Measurements from ENCODE around the gene CHKA.

The CHKA gene

DNA sequence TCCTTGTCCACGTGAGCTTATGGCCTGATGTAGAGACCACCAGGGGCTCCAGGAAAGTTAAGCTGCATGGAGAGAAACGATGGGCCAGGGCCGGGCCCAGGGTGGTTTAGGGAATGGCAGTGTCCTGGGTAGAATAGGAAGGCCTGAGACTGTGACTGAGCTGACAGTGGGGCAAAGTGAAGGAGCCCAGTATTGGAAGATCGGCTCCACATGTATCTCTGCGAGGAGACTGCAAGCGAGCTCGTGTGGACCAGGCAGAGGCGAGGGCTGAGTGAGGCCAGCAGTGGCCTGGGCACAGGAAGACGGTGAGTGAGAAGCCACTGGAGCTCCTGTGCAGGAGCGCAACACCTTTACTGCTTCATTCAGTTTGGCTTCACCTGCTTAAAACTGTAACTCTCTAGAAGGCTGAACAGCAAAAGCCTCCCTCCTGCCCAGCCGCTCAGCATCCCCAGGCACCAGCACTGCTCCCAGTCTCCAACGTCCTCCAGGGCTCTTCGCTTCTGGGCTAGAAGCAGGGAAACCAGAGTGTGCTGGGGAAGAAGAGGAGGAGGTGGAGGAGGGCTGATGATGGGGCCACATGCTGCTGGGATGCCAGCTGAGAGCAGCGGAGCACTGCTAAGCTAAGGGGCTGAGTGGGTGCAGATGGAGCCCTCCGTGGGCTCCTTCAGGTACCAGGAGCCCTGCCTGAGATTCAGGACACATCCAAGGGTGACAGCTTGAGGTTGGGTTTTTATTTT lies 68.9 kb downstream of the CHKA start:
- in situ Hi-C loops (cut with HindIII; ENCODE audit: low pct_ligation_motif_present, low pct_unique_long_range_greater_than_20kb, low sequenced_read_pairs), result no loop called here
- DNase-seq, result no peak

DNA sequence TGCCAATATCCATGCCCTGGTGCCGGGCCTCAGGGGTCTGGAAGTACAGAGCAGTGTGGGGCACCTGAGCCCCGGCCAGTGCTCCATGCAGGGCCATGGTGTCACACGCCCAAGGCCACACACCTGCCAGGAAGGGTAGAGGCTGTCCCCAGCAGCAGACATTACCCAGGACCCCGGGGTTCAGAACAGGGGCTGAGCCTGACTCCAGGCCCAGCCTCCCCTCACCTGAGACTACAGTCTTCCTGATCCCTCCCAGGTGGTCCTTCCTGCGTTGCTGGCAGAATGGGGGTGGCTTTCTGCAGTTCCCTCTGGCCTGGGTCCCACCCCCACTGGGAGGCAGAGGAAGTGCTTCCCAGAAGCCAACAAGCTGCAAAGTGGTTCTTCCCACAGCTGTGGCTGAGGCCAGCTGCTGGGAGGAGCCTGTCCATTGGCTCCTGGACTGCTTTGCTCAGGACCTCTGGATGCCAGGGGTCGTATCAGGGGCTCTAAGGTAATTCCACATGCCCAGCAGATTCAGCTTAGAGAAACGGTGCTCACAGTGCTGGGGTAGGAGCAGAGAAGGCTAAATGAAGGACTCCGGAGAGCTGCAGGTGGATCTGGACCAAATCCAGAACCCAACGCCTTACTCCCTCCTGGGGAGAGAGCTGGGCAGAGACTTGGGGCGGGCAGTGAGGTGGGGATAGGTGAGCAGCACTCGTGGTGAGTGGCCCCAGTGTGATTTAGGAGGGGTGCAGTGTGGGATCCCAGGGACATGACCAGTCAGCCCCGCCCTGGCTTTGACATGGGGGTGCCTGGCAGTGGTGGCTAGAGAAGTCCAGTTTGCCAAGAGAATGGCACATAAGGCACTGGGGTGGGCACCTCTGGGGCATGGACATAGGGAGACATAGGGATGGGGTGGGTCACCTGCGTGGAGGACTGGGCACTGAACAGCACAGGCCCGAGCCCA lies 69.7 kb downstream of the CHKA start:
- in situ Hi-C loops (cut with HindIII; ENCODE audit: low pct_ligation_motif_present, low pct_unique_long_range_greater_than_20kb, low sequenced_read_pairs), result no loop called here

DNA sequence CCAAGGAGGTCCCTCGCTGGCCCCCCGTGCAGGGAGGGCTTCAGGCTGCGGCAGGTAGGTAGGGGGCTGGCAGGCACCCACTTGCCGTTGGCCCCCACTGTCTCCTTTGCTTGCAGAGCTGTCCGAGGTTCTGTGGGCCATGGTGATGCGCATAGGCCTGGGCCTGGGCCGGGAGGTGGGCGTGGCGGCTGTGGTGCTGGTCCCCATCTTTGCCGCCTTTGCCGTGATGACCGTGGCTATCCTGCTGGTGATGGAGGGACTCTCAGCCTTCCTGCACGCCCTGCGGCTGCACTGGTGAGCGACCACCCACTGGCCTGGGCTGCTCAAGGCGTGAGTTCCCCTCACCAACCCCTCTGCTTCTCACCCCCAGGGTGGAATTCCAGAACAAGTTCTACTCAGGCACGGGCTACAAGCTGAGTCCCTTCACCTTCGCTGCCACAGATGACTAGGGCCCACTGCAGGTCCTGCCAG lies 70.8 kb downstream of the CHKA start:
- no peak for DNase-seq
- in situ Hi-C loops (cut with HindIII; ENCODE audit: low pct_ligation_motif_present, low pct_unique_long_range_greater_than_20kb, low sequenced_read_pairs), result no loop called here

More for the DNA sequence above, 69.7 kb downstream of the CHKA start:
- DNase-seq, result no peak

DNA sequence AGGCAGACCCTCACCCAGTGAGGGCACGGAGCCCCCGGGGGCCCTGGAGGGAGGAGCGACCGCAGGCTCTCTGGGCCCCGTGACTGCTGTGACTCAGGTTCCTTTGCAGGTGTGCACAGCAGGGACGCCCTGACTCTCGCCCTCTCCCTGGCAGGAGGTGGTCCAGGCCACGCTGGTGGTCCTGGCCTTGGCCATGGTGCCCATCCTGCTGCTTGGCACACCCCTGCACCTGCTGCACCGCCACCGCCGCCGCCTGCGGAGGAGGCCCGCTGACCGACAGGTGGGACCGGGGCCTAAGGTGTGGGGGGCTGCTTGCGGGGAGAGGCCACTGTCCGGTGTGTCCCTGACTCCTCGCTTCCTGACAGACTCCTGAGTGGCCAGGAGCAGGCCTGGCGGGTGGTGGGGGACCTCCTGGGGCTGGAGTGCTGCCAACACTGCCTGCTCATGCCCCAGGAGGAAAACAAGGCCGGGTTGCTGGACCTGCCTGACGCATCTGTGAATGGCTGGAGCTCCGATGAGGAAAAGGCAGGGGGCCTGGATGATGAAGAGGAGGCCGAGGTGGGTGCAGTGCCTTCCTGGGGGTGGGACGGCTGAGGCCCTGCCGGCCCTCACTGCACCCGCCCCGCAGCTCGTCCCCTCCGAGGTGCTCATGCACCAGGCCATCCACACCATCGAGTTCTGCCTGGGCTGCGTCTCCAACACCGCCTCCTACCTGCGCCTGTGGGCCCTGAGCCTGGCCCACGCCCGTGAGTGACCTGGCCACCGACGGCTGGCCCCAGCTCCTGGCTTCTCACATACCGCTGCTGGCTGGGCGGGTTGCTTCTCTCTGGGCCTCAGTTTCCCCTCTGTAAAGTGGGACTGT lies 71.4 kb downstream of the CHKA start:
- no peak for DNase-seq
- in situ Hi-C loops (cut with HindIII; ENCODE audit: low pct_ligation_motif_present, low pct_unique_long_range_greater_than_20kb, low sequenced_read_pairs), result no loop called here

DNA sequence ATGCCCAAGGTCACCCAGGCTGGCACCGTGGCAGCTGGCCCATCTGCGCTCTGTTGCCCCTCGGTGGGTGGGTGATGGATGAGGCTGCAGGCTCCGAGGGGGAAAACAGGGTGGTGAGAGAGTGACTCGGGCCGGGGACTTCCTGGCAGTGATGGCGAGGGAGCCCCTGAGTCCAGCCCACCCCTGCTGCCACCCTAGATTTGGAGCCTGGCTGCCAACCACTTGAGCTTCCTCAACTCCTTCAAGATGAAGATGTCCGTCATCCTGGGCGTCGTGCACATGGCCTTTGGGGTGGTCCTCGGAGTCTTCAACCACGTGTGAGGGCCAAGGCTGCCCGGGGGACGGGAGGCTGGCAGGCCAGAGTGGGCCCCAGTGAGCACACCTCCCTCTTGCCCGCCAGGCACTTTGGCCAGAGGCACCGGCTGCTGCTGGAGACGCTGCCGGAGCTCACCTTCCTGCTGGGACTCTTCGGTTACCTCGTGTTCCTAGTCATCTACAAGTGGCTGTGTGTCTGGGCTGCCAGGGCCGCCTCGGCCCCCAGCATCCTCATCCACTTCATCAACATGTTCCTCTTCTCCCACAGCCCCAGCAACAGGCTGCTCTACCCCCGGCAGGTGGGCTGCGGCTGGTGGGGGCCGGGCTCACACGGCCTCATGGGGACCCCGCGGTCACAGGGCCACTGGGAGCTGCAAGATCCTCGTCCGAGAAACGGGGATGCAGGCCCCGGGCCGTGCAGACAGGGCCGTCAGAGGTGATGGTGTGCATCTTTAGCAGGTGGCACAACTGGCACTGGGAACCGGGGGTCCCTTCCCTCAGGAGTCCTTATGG lies 72.3 kb downstream of the CHKA start:
- in situ Hi-C loops (cut with HindIII; ENCODE audit: low pct_ligation_motif_present, low pct_unique_long_range_greater_than_20kb, low sequenced_read_pairs), result no loop called here

DNA sequence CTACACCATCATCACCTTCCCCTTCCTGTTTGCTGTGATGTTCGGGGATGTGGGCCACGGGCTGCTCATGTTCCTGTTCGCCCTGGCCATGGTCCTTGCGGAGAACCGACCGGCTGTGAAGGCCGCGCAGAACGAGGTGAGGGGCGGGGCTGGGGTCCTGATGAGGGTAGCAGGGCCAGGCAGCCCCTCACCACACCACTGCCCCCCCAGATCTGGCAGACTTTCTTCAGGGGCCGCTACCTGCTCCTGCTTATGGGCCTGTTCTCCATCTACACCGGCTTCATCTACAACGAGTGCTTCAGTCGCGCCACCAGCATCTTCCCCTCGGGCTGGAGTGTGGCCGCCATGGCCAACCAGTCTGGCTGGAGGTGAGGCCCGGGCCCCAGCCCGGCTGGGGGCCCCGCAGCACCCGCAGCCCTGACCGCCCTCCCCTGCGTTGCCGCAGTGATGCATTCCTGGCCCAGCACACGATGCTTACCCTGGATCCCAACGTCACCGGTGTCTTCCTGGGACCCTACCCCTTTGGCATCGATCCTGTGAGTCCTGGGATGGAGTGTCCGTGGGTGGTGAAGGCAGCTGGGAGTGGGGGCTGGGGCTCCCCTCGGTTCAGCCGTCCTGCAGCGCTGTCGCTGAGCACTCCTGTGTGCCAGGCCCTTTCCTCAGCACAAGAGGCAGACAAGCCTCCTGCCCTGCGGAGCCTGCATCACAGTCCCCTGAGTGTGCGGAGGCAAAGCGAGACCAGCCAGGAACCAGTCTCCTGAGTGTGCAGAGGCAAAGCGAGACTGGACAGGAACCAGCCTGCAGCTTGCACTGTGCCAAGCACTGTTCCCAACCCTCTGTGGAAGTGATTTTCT lies 73.5 kb downstream of the CHKA start:
- DNase-seq, result no peak
- in situ Hi-C loops (cut with HindIII; ENCODE audit: low pct_ligation_motif_present, low pct_unique_long_range_greater_than_20kb, low sequenced_read_pairs), result no loop called here

More for the DNA sequence above, 72.3 kb downstream of the CHKA start:
- DNase-seq, result no peak

DNA sequence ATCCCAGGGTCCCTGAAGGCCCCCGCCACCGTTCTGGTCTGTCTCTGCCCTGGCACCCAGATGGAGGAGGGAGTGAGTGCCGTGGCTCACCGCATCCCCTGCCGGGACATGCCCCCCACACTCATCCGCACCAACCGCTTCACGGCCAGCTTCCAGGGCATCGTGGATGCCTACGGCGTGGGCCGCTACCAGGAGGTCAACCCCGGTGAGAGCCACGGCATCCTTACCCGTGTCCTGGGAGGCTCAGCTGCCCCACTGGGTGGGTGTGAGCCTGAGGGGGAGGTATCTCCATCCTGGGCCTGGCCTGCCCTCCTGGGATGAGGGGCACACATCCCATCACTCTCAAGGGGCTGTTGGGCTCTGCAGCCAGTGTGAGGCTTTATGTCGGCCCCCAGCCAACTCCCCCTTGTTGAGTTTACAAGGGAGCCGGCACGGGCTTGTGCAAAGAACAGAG lies 76.3 kb downstream of the CHKA start:
- DNase-seq, result no peak
- in situ Hi-C loops (cut with HindIII; ENCODE audit: low pct_ligation_motif_present, low pct_unique_long_range_greater_than_20kb, low sequenced_read_pairs), result no loop called here

DNA sequence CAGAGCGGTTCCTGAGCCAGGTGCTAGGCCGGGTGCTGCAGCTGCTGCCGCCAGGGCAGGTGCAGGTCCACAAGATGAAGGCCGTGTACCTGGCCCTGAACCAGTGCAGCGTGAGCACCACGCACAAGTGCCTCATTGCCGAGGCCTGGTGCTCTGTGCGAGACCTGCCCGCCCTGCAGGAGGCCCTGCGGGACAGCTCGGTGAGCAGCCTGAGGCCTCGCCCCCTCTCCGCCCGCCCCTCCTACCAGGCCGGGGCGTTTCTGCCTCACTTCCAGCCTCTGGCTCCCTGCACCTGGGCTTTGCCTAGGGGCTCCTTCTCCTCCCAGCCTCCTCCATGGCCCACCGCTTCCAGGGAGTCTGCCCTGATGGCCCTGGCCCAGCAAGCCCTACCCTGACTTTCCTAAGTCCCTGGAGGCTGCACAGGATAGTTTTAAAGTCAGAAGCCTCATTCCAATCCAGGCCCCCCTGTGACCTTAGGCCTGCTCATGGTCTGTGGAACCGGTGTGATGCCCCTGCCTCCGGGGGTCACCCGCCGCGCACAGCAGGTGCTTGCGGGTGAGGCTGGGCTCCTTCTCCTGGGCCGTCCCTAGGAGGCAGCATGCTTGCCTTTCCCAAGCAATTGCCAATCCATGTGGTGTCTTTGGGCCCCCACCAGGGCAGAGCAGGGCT lies 76.9 kb downstream of the CHKA start:
- DNase-seq, result no peak
- in situ Hi-C loops (cut with HindIII; ENCODE audit: low pct_ligation_motif_present, low pct_unique_long_range_greater_than_20kb, low sequenced_read_pairs), result no loop called here

DNA sequence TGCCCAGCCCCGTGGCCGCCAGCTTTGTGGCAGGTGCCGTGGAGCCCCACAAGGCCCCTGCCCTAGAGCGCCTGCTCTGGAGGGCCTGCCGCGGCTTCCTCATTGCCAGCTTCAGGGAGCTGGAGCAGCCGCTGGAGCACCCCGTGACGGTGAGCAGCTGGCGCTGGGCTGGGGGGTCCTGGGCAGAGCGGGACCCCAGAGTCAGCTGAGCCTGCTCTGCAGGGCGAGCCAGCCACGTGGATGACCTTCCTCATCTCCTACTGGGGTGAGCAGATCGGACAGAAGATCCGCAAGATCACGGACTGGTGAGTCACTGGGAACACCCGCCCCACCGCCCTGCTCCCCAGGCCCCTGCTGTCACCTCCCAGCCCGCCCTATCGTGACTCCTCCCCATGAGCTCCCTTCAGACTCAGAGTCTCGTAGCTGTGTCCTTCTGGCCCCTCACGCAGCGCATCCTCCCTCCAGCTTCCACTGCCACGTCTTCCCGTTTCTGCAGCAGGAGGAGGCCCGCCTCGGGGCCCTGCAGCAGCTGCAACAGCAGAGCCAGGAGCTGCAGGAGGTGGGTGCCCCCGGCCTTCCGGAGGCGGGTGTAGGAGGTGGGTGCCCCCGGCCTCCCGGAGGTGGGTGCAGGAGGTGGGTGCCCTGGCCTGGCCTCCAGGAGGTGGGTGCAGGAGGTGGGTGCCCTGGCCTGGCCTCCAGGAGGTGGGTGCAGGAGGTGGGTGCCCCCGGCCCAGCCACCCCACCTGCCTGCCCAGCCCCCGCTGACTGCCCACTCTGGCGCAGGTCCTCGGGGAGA lies 77.6 kb downstream of the CHKA start:
- no peak for DNase-seq
- in situ Hi-C loops (cut with HindIII; ENCODE audit: low pct_ligation_motif_present, low pct_unique_long_range_greater_than_20kb, low sequenced_read_pairs), result no loop called here

DNA sequence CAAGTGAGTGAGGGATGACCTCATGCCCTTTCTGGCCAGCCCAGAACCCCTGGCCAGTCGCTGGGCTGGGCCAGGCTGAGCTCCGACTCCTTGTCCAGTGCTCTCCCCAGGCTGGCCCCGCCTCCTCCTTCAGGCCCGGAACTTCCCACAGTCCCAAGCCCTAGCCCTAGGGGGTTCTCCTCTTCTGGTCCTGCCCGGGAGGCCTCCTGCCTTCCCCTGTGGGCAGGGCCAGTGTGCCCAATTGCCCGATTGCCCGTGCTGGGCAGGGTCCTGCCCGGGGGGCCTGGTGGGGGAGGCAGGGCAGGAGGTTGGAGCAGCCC lies 78.2 kb downstream of the CHKA start:
- in situ Hi-C loops (cut with HindIII; ENCODE audit: low pct_ligation_motif_present, low pct_unique_long_range_greater_than_20kb, low sequenced_read_pairs), result no loop called here
- DNase-seq, result no peak

DNA sequence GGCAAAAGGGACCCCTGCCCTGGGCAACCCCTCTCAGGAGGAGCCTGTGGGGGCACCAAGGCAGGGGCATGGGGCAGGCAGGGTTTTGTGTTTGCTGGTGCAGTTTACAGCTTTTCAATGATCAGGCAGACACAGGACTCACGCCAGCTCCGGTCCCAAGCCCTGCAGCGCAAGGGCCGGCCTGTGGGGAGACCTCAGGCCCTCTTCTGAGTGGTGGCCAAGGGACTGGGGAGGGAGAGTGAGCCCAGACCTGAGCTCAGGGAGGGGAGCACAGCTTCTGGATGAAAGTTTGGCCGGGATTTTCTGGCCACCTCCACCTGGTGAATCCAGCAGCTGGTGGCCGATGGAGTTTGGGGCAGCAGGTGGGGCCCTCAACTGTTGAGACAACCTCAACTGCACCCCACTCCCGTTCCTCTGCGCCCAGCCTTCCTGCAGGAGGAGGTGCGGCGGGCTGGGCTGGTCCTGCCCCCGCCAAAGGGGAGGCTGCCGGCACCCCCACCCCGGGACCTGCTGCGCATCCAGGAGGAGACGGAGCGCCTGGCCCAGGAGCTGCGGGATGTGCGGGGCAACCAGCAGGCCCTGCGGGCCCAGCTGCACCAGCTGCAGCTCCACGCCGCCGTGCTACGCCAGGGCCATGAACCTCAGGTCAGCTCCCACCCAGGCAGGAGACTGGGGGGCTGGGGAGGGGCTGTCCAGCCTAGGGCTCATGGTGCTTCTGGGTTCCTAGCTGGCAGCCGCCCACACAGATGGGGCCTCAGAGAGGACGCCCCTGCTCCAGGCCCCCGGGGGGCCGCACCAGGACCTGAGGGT lies 78.8 kb downstream of the CHKA start:
- in situ Hi-C loops (cut with HindIII; ENCODE audit: low pct_ligation_motif_present, low pct_unique_long_range_greater_than_20kb, low sequenced_read_pairs), result no loop called here
- no peak for DNase-seq

DNA sequence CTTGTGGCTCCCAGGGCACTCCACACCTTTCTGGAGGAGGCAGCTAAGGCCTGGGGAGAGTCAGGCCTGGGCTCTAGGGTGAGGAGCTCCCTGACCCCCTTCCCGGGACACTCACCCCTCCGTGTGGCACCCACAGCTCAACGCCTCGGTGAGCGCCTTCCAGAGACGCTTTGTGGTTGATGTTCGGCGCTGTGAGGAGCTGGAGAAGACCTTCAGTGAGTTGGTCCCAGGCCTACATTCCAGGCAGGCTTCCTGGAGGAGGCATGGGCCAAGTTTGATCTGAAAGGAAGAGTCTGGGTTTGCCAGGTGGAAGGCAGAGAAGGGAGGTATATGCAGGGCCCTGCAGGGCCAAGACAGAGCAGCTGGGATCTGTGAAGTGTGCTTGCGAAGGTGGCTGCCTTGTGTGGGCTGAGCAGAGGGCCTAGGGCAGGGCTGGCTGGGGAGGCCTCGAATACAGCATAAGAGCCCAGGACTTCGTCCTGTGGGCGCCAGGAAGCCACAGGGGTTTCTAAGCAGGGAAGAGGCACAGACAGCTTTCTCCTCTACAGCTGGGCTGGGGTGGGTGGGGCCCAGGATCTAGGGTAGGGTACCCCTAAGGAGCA lies 79.5 kb downstream of the CHKA start:
- no peak for DNase-seq
- in situ Hi-C loops (cut with HindIII; ENCODE audit: low pct_ligation_motif_present, low pct_unique_long_range_greater_than_20kb, low sequenced_read_pairs), result no loop called here

DNA sequence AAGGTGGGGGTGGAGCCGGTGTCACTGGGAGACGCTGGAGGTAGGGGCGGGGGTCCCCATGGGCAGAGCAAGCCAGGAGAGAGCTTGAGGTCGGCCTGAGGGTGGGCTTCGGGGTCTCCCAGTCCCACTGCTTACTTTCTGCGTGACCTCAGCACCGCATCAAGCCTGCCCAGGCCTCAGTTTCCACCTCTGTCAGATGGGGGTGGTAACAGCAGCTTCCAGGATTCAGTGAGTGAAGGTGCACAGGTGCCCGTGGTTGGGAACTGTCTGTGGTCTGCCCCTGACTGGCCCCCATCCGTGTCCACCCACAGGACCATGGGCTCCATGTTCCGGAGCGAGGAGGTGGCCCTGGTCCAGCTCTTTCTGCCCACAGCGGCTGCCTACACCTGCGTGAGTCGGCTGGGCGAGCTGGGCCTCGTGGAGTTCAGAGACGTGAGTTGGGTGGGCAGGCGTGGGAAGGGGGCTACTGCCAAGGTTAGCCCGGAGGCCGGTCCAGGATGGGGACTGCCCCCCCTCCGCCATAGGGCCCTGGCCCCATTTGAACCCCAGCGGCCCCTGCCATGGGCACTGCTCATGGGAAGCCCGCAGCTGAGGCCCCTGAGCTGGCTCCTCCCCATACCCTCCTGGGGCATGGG lies 80.1 kb downstream of the CHKA start:
- in situ Hi-C loops (cut with HindIII; ENCODE audit: low pct_ligation_motif_present, low pct_unique_long_range_greater_than_20kb, low sequenced_read_pairs), result no loop called here
- no peak for DNase-seq

DNA sequence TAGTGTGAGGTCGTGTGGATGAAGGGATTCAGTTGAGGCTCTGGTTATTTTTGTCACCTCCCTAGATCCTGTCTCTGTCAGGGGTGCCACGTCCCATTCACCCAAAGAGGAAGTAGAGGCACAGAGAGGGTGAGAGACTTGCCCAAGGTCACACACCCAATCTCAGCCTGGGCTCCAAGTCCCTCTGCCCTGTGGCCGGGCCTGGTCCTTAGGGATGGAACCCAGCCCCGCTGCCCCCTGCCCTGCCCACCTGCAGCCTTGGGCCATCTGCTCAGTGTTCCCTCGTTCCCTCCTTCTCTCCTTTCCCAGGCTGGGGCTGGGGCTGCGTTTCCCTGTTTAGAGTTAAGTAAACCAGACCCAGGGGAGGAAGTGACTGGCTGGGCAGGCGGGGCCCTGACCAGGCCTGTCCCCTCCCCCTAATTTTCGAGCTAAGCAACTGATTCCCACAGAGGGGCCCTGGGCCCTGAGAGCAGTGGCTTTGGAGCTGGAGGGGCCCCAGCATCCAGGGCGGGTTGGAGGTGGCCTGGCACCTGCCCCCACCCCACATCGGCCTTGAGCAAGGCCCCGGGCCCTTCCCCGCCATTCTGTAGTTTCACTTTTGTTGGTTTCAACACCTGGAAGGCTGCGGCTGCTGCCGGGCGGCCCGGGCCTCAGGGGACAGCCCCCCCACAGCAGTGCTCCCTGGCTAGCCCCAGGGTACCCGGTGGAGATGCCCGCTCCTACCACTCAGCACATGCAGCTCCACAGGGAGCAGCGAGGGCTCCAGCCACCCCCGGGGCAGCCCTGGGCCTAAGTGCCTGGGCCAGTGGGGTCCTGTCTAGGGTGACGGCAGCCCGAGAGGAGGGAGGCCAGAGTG lies 80.9 kb downstream of the CHKA start:
- in situ Hi-C loops (cut with HindIII; ENCODE audit: low pct_ligation_motif_present, low pct_unique_long_range_greater_than_20kb, low sequenced_read_pairs), result no loop called here
- DNase-seq, result peak; percentile 56

Data from ACHN (cell line).